ENCODE measurements around the gene TRPC4. TPM values are rescaled to one million over a fixed set of nuclear protein-coding genes. Genes with fewer than 3 reads are reported as not detected.

TRPC4 gene
- total RNA-seq, 1 donor from 2014 or later, result 6.1 TPM

DNA sequence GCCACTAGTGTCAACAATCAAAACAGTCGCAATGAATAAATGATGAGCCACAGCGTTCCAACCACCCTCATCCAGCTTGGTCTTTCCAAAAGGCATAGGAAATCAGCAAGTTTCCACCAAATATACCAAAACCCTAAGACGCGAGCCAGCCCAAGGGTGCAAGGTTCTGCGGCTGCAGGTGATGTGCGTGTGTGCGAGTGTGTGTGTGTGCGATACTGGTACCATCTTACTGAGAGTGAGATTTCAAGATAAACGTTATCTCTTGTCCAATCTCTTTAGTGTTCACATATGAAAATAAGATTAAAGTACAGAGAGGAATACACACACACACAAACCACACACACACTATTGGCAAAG lies 895 bp upstream of the TRPC4 start:
- peaks cover 17% of the 10 kb centered on the region for H3K4me1 Mint-ChIP-seq (ENCODE audit: unreplicated experiment)
- peak overlapping the region; percentile 60 for H3K27ac Mint-ChIP-seq
- TF ChIP-seq, protein P1, sequence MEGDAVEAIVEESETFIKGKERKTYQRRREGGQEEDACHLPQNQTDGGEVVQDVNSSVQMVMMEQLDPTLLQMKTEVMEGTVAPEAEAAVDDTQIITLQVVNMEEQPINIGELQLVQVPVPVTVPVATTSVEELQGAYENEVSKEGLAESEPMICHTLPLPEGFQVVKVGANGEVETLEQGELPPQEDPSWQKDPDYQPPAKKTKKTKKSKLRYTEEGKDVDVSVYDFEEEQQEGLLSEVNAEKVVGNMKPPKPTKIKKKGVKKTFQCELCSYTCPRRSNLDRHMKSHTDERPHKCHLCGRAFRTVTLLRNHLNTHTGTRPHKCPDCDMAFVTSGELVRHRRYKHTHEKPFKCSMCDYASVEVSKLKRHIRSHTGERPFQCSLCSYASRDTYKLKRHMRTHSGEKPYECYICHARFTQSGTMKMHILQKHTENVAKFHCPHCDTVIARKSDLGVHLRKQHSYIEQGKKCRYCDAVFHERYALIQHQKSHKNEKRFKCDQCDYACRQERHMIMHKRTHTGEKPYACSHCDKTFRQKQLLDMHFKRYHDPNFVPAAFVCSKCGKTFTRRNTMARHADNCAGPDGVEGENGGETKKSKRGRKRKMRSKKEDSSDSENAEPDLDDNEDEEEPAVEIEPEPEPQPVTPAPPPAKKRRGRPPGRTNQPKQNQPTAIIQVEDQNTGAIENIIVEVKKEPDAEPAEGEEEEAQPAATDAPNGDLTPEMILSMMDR (conservative IDR thresholded peaks at IDR 0.05), result peak; percentile 20
- no peak for DNase-seq (ENCODE audit: extremely low spot score, unreplicated experiment)
- H3K4me3 Mint-ChIP-seq, result peak overlapping the region; percentile 94
- H3K36me3 Mint-ChIP-seq, result no peaks in the 10 kb centered on the region
- no peaks in the 10 kb centered on the region for H3K9me3 Mint-ChIP-seq
- peaks cover 46% of the 10 kb centered on the region for H3K27me3 Mint-ChIP-seq

DNA sequence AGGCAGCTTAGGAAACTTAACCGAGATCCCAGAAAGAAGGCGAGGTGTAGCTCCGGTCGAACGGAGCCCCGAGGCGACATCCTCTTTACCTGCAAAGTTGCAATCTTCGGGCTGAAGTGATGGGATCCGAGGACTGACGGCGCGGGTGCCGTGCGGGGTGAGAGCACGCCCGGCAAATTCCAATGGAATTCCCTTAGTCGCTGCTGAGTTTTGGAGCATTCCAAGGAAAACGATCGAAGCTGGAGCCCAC lies 141 bp downstream of the TRPC4 start:
- Mint-ChIP-seq H3K27me3 (peaks cover 45% of the 10 kb centered on the region), H3K27ac (peak overlapping the region; percentile 54), H3K9me3 (no peaks in the 10 kb centered on the region), H3K4me1 (ENCODE audit: unreplicated experiment) (peaks cover 17% of the 10 kb centered on the region), H3K4me3 (peak overlapping the region; percentile 94), H3K36me3 (no peaks in the 10 kb centered on the region)
- TF ChIP-seq, protein P1 (conservative IDR thresholded peaks at IDR 0.05), result no peak
- DNase-seq (ENCODE audit: extremely low spot score, unreplicated experiment), result peak; percentile 64

DNA sequence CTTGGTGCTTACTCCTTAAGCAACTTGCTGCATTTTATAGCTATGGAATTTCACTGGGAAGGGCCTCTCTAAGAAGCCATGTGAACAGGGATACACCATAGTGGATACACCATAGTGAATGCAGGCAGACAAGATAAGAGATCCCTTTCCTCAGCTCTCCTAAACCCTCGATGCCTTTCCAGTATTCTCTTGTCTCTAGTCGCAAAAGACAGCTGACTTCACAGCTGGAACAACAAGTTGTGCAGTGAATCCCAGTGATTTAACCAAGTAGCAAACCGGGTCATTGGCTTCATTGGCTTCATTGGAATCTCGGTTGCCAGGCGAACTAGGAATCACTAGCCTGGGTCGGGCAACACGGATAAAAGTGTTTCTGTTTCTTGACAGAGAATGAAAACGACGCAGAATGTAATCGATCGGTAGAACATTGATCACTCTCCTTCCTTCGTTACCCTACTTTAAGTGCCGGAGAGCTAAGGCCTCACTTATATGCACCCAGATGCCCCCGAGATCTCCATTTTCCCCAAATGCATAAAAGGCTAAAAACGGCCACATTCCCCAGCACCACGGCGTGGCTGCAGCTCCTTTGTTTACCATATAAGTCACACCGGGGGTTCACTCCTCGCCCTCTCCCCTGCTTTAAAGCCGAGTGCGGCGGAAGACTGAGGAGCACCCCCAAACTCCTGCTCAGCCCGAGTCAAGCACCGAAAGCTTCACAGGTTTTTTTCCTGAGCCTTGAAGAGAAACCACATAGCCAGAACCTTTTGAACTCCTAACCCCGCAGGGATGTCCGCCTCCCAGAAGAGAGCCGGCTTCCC lies 674 bp downstream of the TRPC4 start:
- TF ChIP-seq, protein P1 (conservative IDR thresholded peaks at IDR 0.05), result no peak
- no peaks in the 10 kb centered on the region for H3K36me3 Mint-ChIP-seq
- H3K27ac Mint-ChIP-seq, result peak overlapping the region; percentile 54
- H3K4me1 Mint-ChIP-seq (ENCODE audit: unreplicated experiment), result peaks cover 17% of the 10 kb centered on the region
- H3K27me3 Mint-ChIP-seq, result peaks cover 45% of the 10 kb centered on the region
- no peak for DNase-seq (ENCODE audit: extremely low spot score, unreplicated experiment)
- no peaks in the 10 kb centered on the region for H3K9me3 Mint-ChIP-seq
- H3K4me3 Mint-ChIP-seq, result peak overlapping the region; percentile 94

DNA sequence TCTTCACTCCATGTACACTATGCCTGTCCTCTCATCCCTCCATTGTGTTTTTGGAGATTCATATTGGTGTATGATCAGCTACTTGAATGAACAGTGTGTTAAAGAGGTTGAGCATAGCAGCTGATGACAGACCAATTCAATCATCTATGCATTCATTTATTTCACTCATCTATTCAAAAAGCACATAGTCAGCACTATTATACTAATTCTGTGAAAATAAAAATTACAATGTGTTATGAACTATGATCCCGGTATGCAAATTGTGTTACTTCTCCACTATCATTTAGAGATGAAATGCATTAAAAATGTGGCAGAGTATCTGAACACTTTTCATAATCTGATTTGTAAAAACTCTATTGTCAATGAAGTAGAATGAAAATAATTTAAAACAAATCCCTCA lies 5.9 kb downstream of the TRPC4 start:
- no peak for DNase-seq (ENCODE audit: extremely low spot score, unreplicated experiment)
- H3K27ac Mint-ChIP-seq, result no peak overlapping the region
- H3K9me3 Mint-ChIP-seq, result no peaks in the 10 kb centered on the region
- no peak overlapping the region for H3K4me3 Mint-ChIP-seq
- H3K36me3 Mint-ChIP-seq, result no peaks in the 10 kb centered on the region
- TF ChIP-seq, protein P1 (conservative IDR thresholded peaks at IDR 0.05), result no peak
- H3K4me1 Mint-ChIP-seq (ENCODE audit: unreplicated experiment), result peaks cover 2% of the 10 kb centered on the region
- peaks cover 10% of the 10 kb centered on the region for H3K27me3 Mint-ChIP-seq

DNA sequence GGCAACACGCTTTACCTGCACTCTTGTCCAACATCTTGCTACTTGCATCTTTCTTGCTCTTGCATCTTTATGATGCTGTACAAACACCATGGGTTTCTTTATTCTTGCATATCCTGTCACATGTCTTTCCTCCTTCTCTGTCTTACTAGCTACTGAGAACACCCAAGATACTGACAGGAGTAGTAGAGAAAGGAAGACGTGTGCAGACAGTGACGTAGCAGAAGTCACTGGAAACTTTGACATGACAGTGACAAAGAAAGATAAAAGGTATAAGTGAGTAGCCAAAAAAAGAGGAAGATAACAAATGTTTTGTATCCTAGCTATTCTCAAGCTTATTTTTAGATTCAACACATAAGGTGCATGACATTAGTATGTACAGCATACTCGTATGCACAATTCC lies 34.2 kb downstream of the TRPC4 start:
- H3K4me3 Mint-ChIP-seq, result no peak overlapping the region
- H3K27ac Mint-ChIP-seq, result no peak overlapping the region

More for the DNA sequence above, 34.2 kb downstream of the TRPC4 start:
- TF ChIP-seq, protein P1 (conservative IDR thresholded peaks at IDR 0.05), result no peak
- Mint-ChIP-seq H3K27me3 (no peaks in the 10 kb centered on the region), H3K4me1 (ENCODE audit: unreplicated experiment) (no peaks in the 10 kb centered on the region), H3K36me3 (no peaks in the 10 kb centered on the region), H3K9me3 (no peaks in the 10 kb centered on the region)
- no peak for DNase-seq (ENCODE audit: extremely low spot score, unreplicated experiment)

Data from type B pancreatic cell (in vitro differentiated cells).